ENCODE data around the gene ABCD1. TPM values are rescaled to one million over a fixed set of nuclear protein-coding genes. Genes with fewer than 3 reads are reported as not detected.
"Not testable (repeated sequence)": the region's sequence is repeated elsewhere in the genome, so short reads cannot be mapped to it uniquely, and the experiment has no call there.

Gene ABCD1
- total RNA-seq: 10 to 100 TPM; 14.9 to 28.1 (median 23.2) TPM
- polyA plus RNA-seq: 1 to 10 TPM; 5.1 to 9.7 (median 6.9) TPM
- long read RNA-seq, donor 1, partial matches to known transcripts: 0 of 1 reads
- long read RNA-seq, donor 1, other reads (novel, unspliced or antisense): 0 of 1 reads
- long read RNA-seq, donor 2, partial matches to known transcripts: 0 of 1 reads
- long read RNA-seq, donor 2, other reads (novel, unspliced or antisense): 0 of 1 reads

GRCh38 chrX:153724252-153725038, at the start of gene ABCD1, which contains the start of gene BCAP31:
Gene ABCD1 (plus strand): TSS chrX:153724856. CDS start chrX:153725267, 411 bp downstream.
Gene BCAP31 (minus strand): TSS chrX:153724387. CDS start chrX:153723244, 1,143 bp downstream.
- Histone ChIP-seq H3K36me3 (peaks cover 0 to 35% (median 12%) of the 10 kb centered on the region in 6 donors), H3K27me3 (replicated peaks in 1 of 7) (no peaks in the 10 kb centered on the region), H3K4me1 (peaks cover 23 to 66% (median 55%) of the 10 kb centered on the region in 6 donors), H3K4me3 (peak within 1 kb of the TSS; percentile 54 to 88 (median 66)), H3K27ac (peak within 1 kb of the TSS; percentile 66 to 95 (median 93)), H3K9me3 (no peaks in the 10 kb centered on the region)
- peak; percentile 97 for DNase-seq
- peak; percentile 34 to 84 (median 52) for TF ChIP-seq POLR2A (IDR thresholded peaks at IDR 0.05)
- TF ChIP-seq CTCF (IDR thresholded peaks at IDR 0.05 in 8 of 11, conservative IDR thresholded peaks at IDR 0.05 in 3 of 11): no peak
- TF ChIP-seq POLR2AphosphoS5 (IDR thresholded peaks at IDR 0.05): peak; percentile 96 to 97 (median 97)
- intact Hi-C loops (cut with DNase I; ENCODE audit: low total_unique reads): no loop called here
- 0 to 23% (median 12%) methylated on average over 7 to 72 of the region's 88 CpGs; no CpG with 5 or more reads in 1 of the 5 donors for WGBS, 5 donors

GRCh38 chrX:153681175-153681574, 43.5 kb upstream of the ABCD1 start:
- H3K4me3 ChIP-seq: no peak overlapping the region

GRCh38 chrX:153683486-153683885, 41.2 kb upstream of the ABCD1 start:
- WGBS, 5 donors: 94 to 98% (median 95%) methylated on average over 4 to 8 of the region's 8 CpGs
- H3K27me3 ChIP-seq (replicated peaks in 1 of 7): peaks cover 0 to 40% (median 6%) of the 10 kb centered on the region in 7 donors
- H3K27ac ChIP-seq; H3K4me3 ChIP-seq; H3K36me3 ChIP-seq; intact Hi-C loops (cut with DNase I; ENCODE audit: low total_unique reads); H3K9me3 ChIP-seq; H3K4me1 ChIP-seq: not testable (repeated sequence)
- peak; percentile 24 for DNase-seq

More at GRCh38 chrX:153681175-153681574, 43.5 kb upstream of the ABCD1 start:
- Histone ChIP-seq H3K9me3 (peaks cover 0 to 4% (median 0%) of the 10 kb centered on the region in 8 donors), H3K4me1 (no peaks in the 10 kb centered on the region), H3K27ac (no peak overlapping the region), H3K27me3 (replicated peaks in 1 of 7) (peaks cover 0 to 30% (median 6%) of the 10 kb centered on the region in 7 donors), H3K36me3 (no peaks in the 10 kb centered on the region)
- 56 to 77% (median 72%) methylated on average over 8 to 12 of the region's 12 CpGs for WGBS, 5 donors
- intact Hi-C loops (cut with DNase I; ENCODE audit: low total_unique reads): no loop called here
- TF ChIP-seq POLR2A (IDR thresholded peaks at IDR 0.05) (no peak), POLR2AphosphoS5 (IDR thresholded peaks at IDR 0.05) (no peak), CTCF (IDR thresholded peaks at IDR 0.05 in 8 of 11, conservative IDR thresholded peaks at IDR 0.05 in 3 of 11) (no peak)
- DNase-seq: peak; percentile 61

GRCh38 chrX:153684467-153685155, 40.0 kb upstream of the ABCD1 start:
- Histone ChIP-seq H3K27me3 (replicated peaks in 1 of 7) (peaks cover 0 to 51% (median 6%) of the 10 kb centered on the region in 7 donors), H3K36me3 (no peaks in the 10 kb centered on the region), H3K27ac (no peak overlapping the region), H3K4me1 (peaks cover 0 to 19% (median 2%) of the 10 kb centered on the region in 6 donors), H3K9me3 (peaks cover 0 to 4% (median 0%) of the 10 kb centered on the region in 8 donors), H3K4me3 (no peak overlapping the region)
- DNase-seq: peak; percentile 40
- WGBS, 5 donors: 42 to 54% (median 50%) methylated on average over 12 to 21 of the region's 21 CpGs
- intact Hi-C loops (cut with DNase I; ENCODE audit: low total_unique reads): no loop called here
- no peak for TF ChIP-seq POLR2AphosphoS5 (IDR thresholded peaks at IDR 0.05)
- TF ChIP-seq POLR2A (IDR thresholded peaks at IDR 0.05): no peak
- no peak for TF ChIP-seq CTCF (IDR thresholded peaks at IDR 0.05 in 8 of 11, conservative IDR thresholded peaks at IDR 0.05 in 3 of 11)
